Muscle of back (tissue), 13 donors: Measurements from ENCODE around the gene SETBP1. TPM values are rescaled to one million over a fixed set of nuclear protein-coding genes. Genes with fewer than 3 reads are reported as not detected.

Experiments
- DNase-seq, 3 donors: peaks; one replicate each; pipeline versions ENCODE4 v3.0.0 to v3.0.0-alpha.2; 2013
- long read RNA-seq, 9 donors: transcript quantifications; one replicate each; lab custom pipeline, GENCODE V29; 2026
- polyA plus RNA-seq, 10 donors: library from polyadenylated mRNA; unstranded; fragments of 120-200 nt; gene quantifications; one replicate each; pipeline ENCODE4 v1.2.1, GENCODE V29; 2013; ENCODE audit not compliant: insufficient read length in 10 of 10

SETBP1 gene
- 10 to 100 TPM; 13.6 to 21.3 (median 16.0) TPM for polyA plus RNA-seq
- long read RNA-seq, donor 1, result 0 reads
- long read RNA-seq, donor 2, result 0 reads
- long read RNA-seq, donor 3, result 0 reads
- long read RNA-seq, donor 4, result 0 reads
- long read RNA-seq, donor 5, partial matches to known transcripts, result 8 of 8 reads
- long read RNA-seq, donor 5, other reads (novel, unspliced or antisense), result 0 of 8 reads
- long read RNA-seq, donor 6, result 0 reads
- long read RNA-seq, donor 7, result 0 reads
- long read RNA-seq, donor 8, result 0 reads
- long read RNA-seq, donor 9, result 0 reads

- DNase-seq, result peak; percentile 74 to 90 (median 74)
These were observed at the start of gene SETBP1 for GRCh38 chr18:44680273-44681075. Gene SETBP1, plus strand, starts transcription at chr18:44680888. Its CDS starts 20,459 bp downstream, at chr18:44701347.

- no peak for DNase-seq
These were observed 48.1 kb upstream of the SETBP1 start for GRCh38 chr18:44632469-44633145.

- DNase-seq, result no peak
These were observed 45.1 kb upstream of the SETBP1 start for GRCh38 chr18:44635546-44635945.

GRCh38 chr18:44636241-44636640 is 44.4 kb upstream of the SETBP1 start:
- no peak for DNase-seq

GRCh38 chr18:44637210-44638033 is 43.3 kb upstream of the SETBP1 start:
- DNase-seq, result no peak

- no peak for DNase-seq
These were observed 42.6 kb upstream of the SETBP1 start for GRCh38 chr18:44638034-44638540.

- no peak for DNase-seq
These were observed 41.9 kb upstream of the SETBP1 start for GRCh38 chr18:44638811-44639210.

- DNase-seq, result no peak
These were observed 37.7 kb upstream of the SETBP1 start for GRCh38 chr18:44643004-44643403.

- DNase-seq, result peak in 2 of 3 donors; percentile 39 to 64
These were observed 29.2 kb upstream of the SETBP1 start for GRCh38 chr18:44651478-44651877.

- no peak for DNase-seq
These were observed 28.6 kb upstream of the SETBP1 start for GRCh38 chr18:44651918-44652572.

- DNase-seq, result no peak
These were observed 28.0 kb upstream of the SETBP1 start for GRCh38 chr18:44652722-44653121.

- DNase-seq, result peak in 1 of 3 donors; percentile 59
These were observed 26.1 kb upstream of the SETBP1 start for GRCh38 chr18:44654573-44654972.

GRCh38 chr18:44655435-44655834 is 25.3 kb upstream of the SETBP1 start:
- no peak for DNase-seq

- DNase-seq, result no peak
These were observed 20.9 kb upstream of the SETBP1 start for GRCh38 chr18:44659771-44660170.

- no peak for DNase-seq
These were observed 12.3 kb upstream of the SETBP1 start for GRCh38 chr18:44668270-44668975.

- no peak for DNase-seq
These were observed 8.8 kb upstream of the SETBP1 start for GRCh38 chr18:44671914-44672313.

GRCh38 chr18:44672506-44672905 is 8.2 kb upstream of the SETBP1 start:
- no peak for DNase-seq

GRCh38 chr18:44673256-44673880 is 7.3 kb upstream of the SETBP1 start:
- peak in 2 of 3 donors; percentile 78 to 89 for DNase-seq

- DNase-seq, result no peak
These were observed 2.8 kb upstream of the SETBP1 start for GRCh38 chr18:44677933-44678332.

GRCh38 chr18:44678725-44679055 is 2.0 kb upstream of the SETBP1 start:
- DNase-seq, result peak in 1 of 3 donors; percentile 27
